Astrocyte (in vitro differentiated cells and primary cell): Measurements from ENCODE around the gene UBE2C. TPM values are rescaled to one million over a fixed set of nuclear protein-coding genes. Genes with fewer than 3 reads are reported as not detected.

Experiments
- DNase-seq: peaks from one replicate; pipeline ENCODE4 v3.0.0-alpha.2; 2010; ENCODE audit warnings: low read depth
- FAIRE-seq: peaks from 2 replicates; lab custom pipeline; 2011; peaks lifted over from hg19 to GRCh38; lab: Jason Lieb, UNC
- H2AFZ ChIP-seq: 2 replicates; pipeline ENCODE4 v1.6.0; 2012; ENCODE audit warnings: low read depth, low read length, inconsistent platforms
- H3K27ac ChIP-seq: 2 replicates; pipeline ENCODE4 v1.5.1; 2011; ENCODE audit warnings: low read depth, low read length, inconsistent platforms
- H3K27me3 ChIP-seq: 2 replicates; pipeline ENCODE4 v1.6.0; 2011; ENCODE audit warnings: low read length, inconsistent platforms; ENCODE audit not compliant: insufficient read depth
- H3K36me3 ChIP-seq: 2 replicates; pipeline ENCODE4 v1.5.1; 2011; ENCODE audit warnings: low read length, inconsistent platforms; ENCODE audit not compliant: insufficient read depth
- H3K4me1 ChIP-seq: 2 replicates; pipeline ENCODE4 v1.5.1; 2011; ENCODE audit warnings: low read length, inconsistent platforms; ENCODE audit not compliant: insufficient read depth
- H3K4me2 ChIP-seq: 2 replicates; pipeline ENCODE4 v1.6.0; 2012; ENCODE audit warnings: low read length, inconsistent platforms
- H3K4me3 ChIP-seq: 2 replicates; pipeline ENCODE4 v1.5.1; 2011; ENCODE audit warnings: low read depth, mild to moderate bottlenecking, low read length, inconsistent platforms; ENCODE audit not compliant: insufficient read depth
- H3K79me2 ChIP-seq: 2 replicates; pipeline ENCODE4 v1.6.0; 2012; ENCODE audit warnings: mild to moderate bottlenecking, low read length, inconsistent platforms; ENCODE audit not compliant: insufficient read depth
- H3K9ac ChIP-seq: 2 replicates; pipeline ENCODE4 v1.6.0; 2012; ENCODE audit warnings: mild to moderate bottlenecking, low read length, inconsistent platforms
- H3K9me3 ChIP-seq: 2 replicates; pipeline ENCODE4 v1.5.1; 2012; ENCODE audit warnings: low read depth, mild to moderate bottlenecking, low read length, inconsistent platforms; ENCODE audit not compliant: insufficient read depth
- H4K20me1 ChIP-seq: 2 replicates; pipeline ENCODE4 v1.6.0; 2012; ENCODE audit warnings: low read length, inconsistent platforms; ENCODE audit not compliant: insufficient read depth
- H3K27ac Mint-ChIP-seq: one replicate; pipeline ENCODE4 v1.8.0; 2021; ENCODE audit warnings: mild to moderate bottlenecking, mixed read lengths; ENCODE audit not compliant: unreplicated experiment
- H3K27me3 Mint-ChIP-seq: one replicate; pipeline ENCODE4 v1.8.0; 2021; ENCODE audit warnings: low read depth, mixed read lengths; ENCODE audit not compliant: unreplicated experiment
- H3K36me3 Mint-ChIP-seq: one replicate; pipeline ENCODE4 v1.8.0; 2021; ENCODE audit warnings: low read depth, mixed read lengths; ENCODE audit not compliant: unreplicated experiment
- H3K4me1 Mint-ChIP-seq: one replicate; pipeline ENCODE4 v1.8.0; 2021; ENCODE audit warnings: low read depth, mixed read lengths; ENCODE audit not compliant: unreplicated experiment
- H3K4me3 Mint-ChIP-seq: one replicate; pipeline ENCODE4 v1.8.0; 2021; ENCODE audit warnings: mild to moderate bottlenecking, moderate library complexity, mixed read lengths; ENCODE audit not compliant: unreplicated experiment
- H3K9me3 Mint-ChIP-seq: one replicate; pipeline ENCODE4 v1.8.0; 2021; ENCODE audit warnings: mild to moderate bottlenecking, mixed read lengths; ENCODE audit not compliant: unreplicated experiment
- CTCF ChIP-seq: IDR thresholded peaks from 2 replicates; pipeline ENCODE4 v1.5.1; 2011; ENCODE audit warnings: low read depth, mild to moderate bottlenecking, inconsistent platforms, low read length, moderate library complexity; ENCODE audit not compliant: insufficient read depth
- EZH2 ChIP-seq: IDR thresholded peaks from 2 replicates; pipeline ENCODE4 v1.6.1; 2012; ENCODE audit warnings: mild to moderate bottlenecking, low read length, inconsistent platforms; ENCODE audit not compliant: insufficient read depth
- total RNA-seq: library from RNA; stranded (reverse); gene quantifications from 2 replicates; pipeline ENCODE4 v1.2.1, GENCODE V29; 2021

UBE2C gene
- total RNA-seq, 1 donor from 2014 or later = 12.3 TPM

GRCh38 chr20:45833030-45833882 is 20.8 kb downstream of the UBE2C start, which contains the start of gene SNX21:
SNX21 (plus strand) TSS chr20:45833799; CDS start chr20:45833920, 121 bp downstream.
- peak within 1 kb of the TSS; percentile 65 for H3K27ac ChIP-seq
- peak; percentile 92 for DNase-seq
- peak within 1 kb of the TSS; percentile 83 for H2AFZ ChIP-seq
- H3K36me3 ChIP-seq = peaks cover 3% of the 10 kb centered on the region
- H3K36me3 Mint-ChIP-seq = peaks cover 8% of the 10 kb centered on the region
- peaks cover 22% of the 10 kb centered on the region for H3K4me1 Mint-ChIP-seq
- peak within 1 kb of the TSS; percentile 85 for H3K4me3 Mint-ChIP-seq
- no peaks in the 10 kb centered on the region for H3K27me3 ChIP-seq
- no peak for FAIRE-seq
- peak within 1 kb of the TSS; percentile 37 for H3K27ac Mint-ChIP-seq
- peaks cover 2% of the 10 kb centered on the region for H3K9me3 Mint-ChIP-seq
- H3K79me2 ChIP-seq = peaks cover 13% of the 10 kb centered on the region
- H3K4me2 ChIP-seq = peak within 1 kb of the TSS; percentile 91
- TF ChIP-seq CTCF (no peak), EZH2 (no peak)
- peak within 1 kb of the TSS; percentile 71 for H3K4me3 ChIP-seq
- peaks cover 12% of the 10 kb centered on the region for H4K20me1 ChIP-seq
- no peaks in the 10 kb centered on the region for H3K9me3 ChIP-seq
- H3K4me1 ChIP-seq = peaks cover 24% of the 10 kb centered on the region
- H3K27me3 Mint-ChIP-seq = no peaks in the 10 kb centered on the region
- peak within 1 kb of the TSS; percentile 75 for H3K9ac ChIP-seq

- H3K4me1 ChIP-seq = peaks cover 24% of the 10 kb centered on the region
- no peaks in the 10 kb centered on the region for H3K27me3 ChIP-seq
- peaks cover 3% of the 10 kb centered on the region for H3K36me3 ChIP-seq
- no peaks in the 10 kb centered on the region for H3K9me3 ChIP-seq
- H3K4me1 Mint-ChIP-seq = peaks cover 16% of the 10 kb centered on the region
- peak overlapping the region; percentile 75 for H3K9ac ChIP-seq
- peak overlapping the region; percentile 91 for H3K4me2 ChIP-seq
- peaks cover 2% of the 10 kb centered on the region for H3K9me3 Mint-ChIP-seq
- FAIRE-seq (no peak), DNase-seq (peak; percentile 44)
- H3K27me3 Mint-ChIP-seq = no peaks in the 10 kb centered on the region
- peak overlapping the region; percentile 65 for H3K27ac ChIP-seq
- peak overlapping the region; percentile 74 for H3K4me3 Mint-ChIP-seq
- H3K27ac Mint-ChIP-seq = no peak overlapping the region
- peaks cover 13% of the 10 kb centered on the region for H3K79me2 ChIP-seq
- H4K20me1 ChIP-seq = peaks cover 12% of the 10 kb centered on the region
- peak overlapping the region; percentile 83 for H2AFZ ChIP-seq
- H3K36me3 Mint-ChIP-seq = peaks cover 8% of the 10 kb centered on the region
- TF ChIP-seq EZH2 (no peak), CTCF (no peak)
- H3K4me3 ChIP-seq = peak overlapping the region; percentile 71
Observed at GRCh38 chr20:45833883-45834796, 21.7 kb downstream of the UBE2C start.
